Heart right ventricle (tissue), 16 donors: ENCODE measurements around the gene FAM219A. TPM values are rescaled to one million over a fixed set of nuclear protein-coding genes. Genes with fewer than 3 reads are reported as not detected.
A peak's percentile ranks its signal among the peaks of the same experiment; 100 is the strongest.
"Not testable (repeated sequence)": the region's sequence is repeated elsewhere in the genome, so short reads cannot be mapped to it uniquely, and the experiment has no call there.

ENCODE experiments used
- ATAC-seq, 8 donors: fragments of 200-7000 bp; cut with Tn5 transposase; one replicate each; pipeline ENCODE4 v1.9.1; 2020; ENCODE audit warnings: mild to moderate bottlenecking in 8 of 8, moderate library complexity in 8 of 8, moderate number of reproducible peaks in 1 of 8
- DNase-seq, 2 donors: peaks; one replicate each; pipeline ENCODE4 v3.0.0-alpha.2; 2020
- H3K27ac ChIP-seq, 10 donors: fragments of 200-600 bp; sonication (generic) in 2 of 10; one replicate each; pipeline versions ENCODE4 v1.5.0 to v1.8.0; 2020 to 2022; ENCODE audit warnings: mild to moderate bottlenecking in 3 of 10
- H3K27me3 ChIP-seq, 7 donors: fragments of 200-600 bp; one replicate each; pipeline ENCODE4 v1.8.0; 2021 to 2022; ENCODE audit warnings: mild to moderate bottlenecking in 2 of 7
- H3K36me3 ChIP-seq, 9 donors: fragments of 200-600 bp; sonication (generic) in 1 of 9; one replicate each; pipeline versions ENCODE4 v1.5.0 to v1.8.0; 2020 to 2022; ENCODE audit warnings: mild to moderate bottlenecking in 2 of 9
- H3K4me1 ChIP-seq, 9 donors: fragments of 200-600 bp; sonication (generic) in 1 of 9; one replicate each; pipeline versions ENCODE4 v1.5.0 to v1.8.0; 2020 to 2022; ENCODE audit warnings: mild to moderate bottlenecking in 4 of 9
- H3K4me3 ChIP-seq, 10 donors: fragments of 200-600 bp; sonication (generic) in 2 of 10; one replicate each; pipeline versions ENCODE4 v1.5.0 to v1.8.0; 2020 to 2022; ENCODE audit warnings: mild to moderate bottlenecking in 7 of 10, moderate library complexity in 2 of 10
- H3K9me3 ChIP-seq, 11 donors: fragments of 200-600 bp in 10 of 11; sonication (generic) in 2 of 11; one replicate each; pipeline versions ENCODE4 v1.5.0 to v1.8.0; 2013 to 2022; ENCODE audit warnings: mild to moderate bottlenecking in 2 of 11, control low read depth in 1 of 11, moderate library complexity in 1 of 11
- CTCF ChIP-seq, 9 donors: fragments of 200-600 bp; sonication (generic) in 2 of 9; IDR thresholded peaks; one replicate each; pipeline versions ENCODE4 v1.5.0 to v1.8.0; 2021 to 2022; ENCODE audit warnings: antibody characterized with exemption in 9 of 9, mild to moderate bottlenecking in 5 of 9, moderate library complexity in 1 of 9
- WGBS, 2 donors: extraction: QIAGEN DNeasy Blood & Tissue Kit; methylation state at CpG; one replicate each; pipeline ENCODE4 v1.1.7; 2013; ENCODE audit warnings: inconsistent platforms in 1 of 2; 5-methylcytosine and 5-hydroxymethylcytosine counted together
- intact Hi-C, 10 donors: fragments of 100-400 bp; cut with DNase I; formaldehyde crosslinking; loops; one replicate each; pipeline versions ENCODE4 v1.11.1 to v1.14.2; 2022
- polyA plus RNA-seq, 2 donors: library from polyadenylated mRNA; stranded (reverse); fragments of 200-250 nt; gene quantifications; one replicate each; pipeline ENCODE4 v1.2.3, GENCODE V29; 2013
- total RNA-seq, 10 donors: library from RNA; stranded (reverse); fragmentation: NEBNext Ultra II Directional in 3 of 10; extraction: Animal tissue kit (Norgen Biotek cat#: 25700) in 3 of 10; gene quantifications; one replicate each; pipeline versions ENCODE4 v1.2.1 to v1.2.4, GENCODE V29; 2021 to 2023
- donor health status: Arrhythmogenic right ventricular cardiomyopathy.
- donor health status: ischemic (EF 13 %, LVEDD 7.1; RV severe dilation, severe dysfunction).
- donor health status: healthy with polysubstance abuse.
- donor health status: DM: no; HTN: yes; CAD: no.
- donor health status: DM: no; HTN: no; CAD: no.
- donor health status: ischemic (EF 25% LVEDD 6.9; RV normal size, moderate dysfunction).
- donor health status: ischemic (EF 25% LVEDD 5.7; RV mildly dilated, moderate dysfunction).
- donor health status: healthy.
- donor health status: DM: yes; HTN: yes; CAD: no.
- donor health status: Ischemic cardiomyopathy.
- donor health status: ischemic (EF 35%, LVEDD 5.7; RV mildly dilated, moderate dysfunction).
- donor health status: nonischemic (EF 11% LVEDD 7.7; RV severe dilation, severe dysfunction).
- donor health status: DM: yes; HTN: yes; CAD: no.
- donor health status: PGD.
- donor health status: ischemic (EF 29% LVEDD 5.4; RV normal size, mild dysfunction).
- donor health status: nonischemic (EF 23%, LVEDD 6.1; RV moderate dilation, normal function).

Gene FAM219A
- total and polyA plus RNA-seq, 12 donors: 15.1 to 38.6 (median 25.9) TPM

- peaks cover 0 to 7% (median 0%) of the 10 kb centered on the region in 7 donors for H3K27me3 ChIP-seq
- H3K27ac ChIP-seq: no peak overlapping the region
- H3K36me3 ChIP-seq: peaks cover 0 to 37% (median 5%) of the 10 kb centered on the region in 9 donors
- H3K4me3 ChIP-seq: peak overlapping the region in 3 of 10 donors; percentile 1 to 30 (median 6)
- intact Hi-C loops: loop anchor here in 1 of 10 donors (10.0 kb wide), 1 partner anchor 116 kb away; no protein-coding TSS in a partner anchor
- 75 to 77% methylated on average over 23 of the region's 23 CpGs for WGBS, 2 donors
- TF ChIP-seq CTCF (IDR thresholded peaks at IDR 0.05): no peak
- H3K9me3 ChIP-seq: peaks cover 0 to 7% (median 0%) of the 10 kb centered on the region in 11 donors
- ATAC-seq (peak in 3 of 8 donors; percentile 5 to 27 (median 20)), DNase-seq (no peak)
- peaks cover 0 to 15% (median 5%) of the 10 kb centered on the region in 9 donors for H3K4me1 ChIP-seq
Measured at GRCh38 chr9:34370335-34370969, 87.9 kb downstream of the FAM219A start.

- no peak overlapping the region for H3K27ac ChIP-seq
- 95% methylated on average over 4 of the region's 4 CpGs for WGBS, 2 donors
- intact Hi-C loops: loop anchor here in 1 of 10 donors (10.0 kb wide), 1 partner anchor 115 kb away; no protein-coding TSS in a partner anchor
Measured at GRCh38 chr9:34369636-34370035, 88.7 kb downstream of the FAM219A start.

GRCh38 chr9:34368796-34369195, 89.6 kb downstream of the FAM219A start:
- H3K9me3 ChIP-seq, H3K4me3 ChIP-seq, intact Hi-C loops, DNase-seq, ATAC-seq, H3K27me3 ChIP-seq, H3K27ac ChIP-seq: not testable (repeated sequence)
- Histone ChIP-seq H3K36me3 (peaks cover 0 to 37% (median 5%) of the 10 kb centered on the region in 9 donors), H3K4me1 (peaks cover 0 to 27% (median 11%) of the 10 kb centered on the region in 9 donors)
- 97 to 98% methylated on average over 5 of the region's 5 CpGs for WGBS, 2 donors

More at GRCh38 chr9:34369636-34370035, 88.7 kb downstream of the FAM219A start:
- Histone ChIP-seq H3K27me3 (peaks cover 0 to 7% (median 0%) of the 10 kb centered on the region in 7 donors), H3K4me1 (peaks cover 0 to 18% (median 5%) of the 10 kb centered on the region in 9 donors), H3K4me3 (no peak overlapping the region), H3K9me3 (peaks cover 0 to 7% (median 0%) of the 10 kb centered on the region in 11 donors), H3K36me3 (peaks cover 0 to 37% (median 5%) of the 10 kb centered on the region in 9 donors)
- DNase-seq (no peak), ATAC-seq (no peak)
- TF ChIP-seq CTCF (IDR thresholded peaks at IDR 0.05): no peak

DNA sequence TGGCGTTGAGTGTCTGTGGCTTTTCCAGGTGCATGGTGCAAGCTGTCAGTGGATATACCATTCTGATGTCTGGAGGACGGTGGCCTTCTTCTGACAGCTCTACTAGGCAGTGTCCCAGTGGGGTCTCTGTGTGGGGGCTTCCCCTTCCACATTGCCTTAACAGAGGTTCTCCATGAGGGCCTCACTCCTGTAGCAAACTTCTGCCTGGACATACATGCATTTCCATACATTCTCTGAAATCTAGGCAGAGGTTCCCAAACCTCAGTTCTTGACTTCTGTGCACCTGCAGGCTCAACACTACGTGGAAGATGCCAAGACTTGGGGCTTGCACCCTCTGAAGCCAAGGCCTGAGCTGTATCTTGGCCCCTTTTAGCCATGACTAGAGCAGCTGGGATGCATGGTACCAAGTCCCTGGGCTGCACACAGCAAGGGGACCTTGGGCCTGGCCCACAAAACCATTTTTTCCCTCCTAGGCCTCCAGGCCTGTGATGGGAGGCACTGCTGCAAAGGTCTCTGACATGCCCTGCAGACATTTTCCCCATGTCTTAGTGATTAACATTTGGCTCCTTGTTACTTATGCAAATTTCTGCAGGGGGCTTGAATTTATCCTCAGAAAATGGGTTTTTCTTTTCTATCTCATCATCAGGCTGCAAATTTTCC, 90.5 kb downstream of the FAM219A start:
- H3K27ac ChIP-seq, H3K4me3 ChIP-seq, DNase-seq, H3K27me3 ChIP-seq, H3K9me3 ChIP-seq, ATAC-seq, intact Hi-C loops: not testable (repeated sequence)
- peaks cover 4 to 36% (median 15%) of the 10 kb centered on the region in 9 donors for H3K4me1 ChIP-seq
- H3K36me3 ChIP-seq: peaks cover 0 to 37% (median 5%) of the 10 kb centered on the region in 9 donors
- WGBS, 2 donors: 98 to 100% methylated on average over 3 of the region's 3 CpGs

- TF ChIP-seq CTCF (IDR thresholded peaks at IDR 0.05): no peak
- Histone ChIP-seq H3K36me3 (peaks cover 0 to 26% (median 4%) of the 10 kb centered on the region in 9 donors), H3K27ac (no peak overlapping the region), H3K27me3 (peaks cover 0 to 3% (median 0%) of the 10 kb centered on the region in 7 donors), H3K4me3 (no peak overlapping the region), H3K4me1 (peaks cover 4 to 37% (median 15%) of the 10 kb centered on the region in 9 donors), H3K9me3 (peaks cover 0 to under 1% (median 0%) of the 10 kb centered on the region in 11 donors)
- DNase-seq (no peak), ATAC-seq (no peak)
- WGBS, 2 donors: 98% methylated on average over 2 of the region's 2 CpGs
- intact Hi-C loops: no loop called here
Measured at GRCh38 chr9:34366365-34366764, 92.0 kb downstream of the FAM219A start.
